Smooth muscle cell (in vitro differentiated cells): ENCODE measurements around the gene CSTB. TPM values are rescaled to one million over a fixed set of nuclear protein-coding genes. Genes with fewer than 3 reads are reported as not detected.

ENCODE experiments used
- DNase-seq: peaks from one replicate; lab custom pipeline; 2025; ENCODE audit not compliant: unreplicated experiment; lab: John Stamatoyannopoulos, UW
- H2AFZ ChIP-seq: fragments of 200-600 bp; sonication (generic); 2 replicates; pipeline ENCODE4 v1.6.0; 2016; ENCODE audit warnings: antibody characterized with exemption, low read depth, mild to moderate bottlenecking
- H3F3A ChIP-seq: fragments of 200-600 bp; sonication (generic); 2 replicates; pipeline ENCODE4 v1.6.0; 2017; ENCODE audit warnings: antibody characterized with exemption, low read depth
- H3K27ac ChIP-seq: fragments of 200-600 bp; sonication (generic); 2 replicates; pipeline ENCODE4 v1.5.1; 2016; ENCODE audit warnings: low read depth, mild to moderate bottlenecking
- H3K27me3 ChIP-seq: fragments of 200-600 bp; sonication (generic); 2 replicates; pipeline ENCODE4 v1.6.1; 2016; ENCODE audit warnings: low read depth, mild to moderate bottlenecking
- H3K36me3 ChIP-seq: fragments of 200-600 bp; sonication (generic); 2 replicates; pipeline ENCODE4 v1.5.1; 2016; ENCODE audit warnings: low read depth
- H3K4me1 ChIP-seq: fragments of 200-600 bp; sonication (generic); 2 replicates; pipeline ENCODE4 v1.5.1; 2016; ENCODE audit warnings: low read depth
- H3K4me2 ChIP-seq: fragments of 200-600 bp; sonication (generic); 2 replicates; pipeline ENCODE4 v1.6.0; 2016; ENCODE audit warnings: mild to moderate bottlenecking
- H3K4me3 ChIP-seq: fragments of 200-600 bp; sonication (generic); 2 replicates; pipeline ENCODE4 v1.5.1; 2016; ENCODE audit warnings: mild to moderate bottlenecking
- H3K79me2 ChIP-seq: fragments of 200-600 bp; sonication (generic); 2 replicates; pipeline ENCODE4 v1.6.0; 2016; ENCODE audit warnings: low read depth, mild to moderate bottlenecking
- H3K9ac ChIP-seq: fragments of 200-600 bp; sonication (generic); 2 replicates; pipeline ENCODE4 v1.6.0; 2016; ENCODE audit warnings: low read depth
- H3K9me3 ChIP-seq: fragments of 200-600 bp; sonication (generic); replicated peaks from 2 replicates; pipeline ENCODE4 v1.5.1; 2016; ENCODE audit warnings: low read depth
- H4K20me1 ChIP-seq: fragments of 200-600 bp; sonication (generic); 2 replicates; pipeline ENCODE4 v1.6.0; 2016; ENCODE audit warnings: low read depth
- CTCF ChIP-seq: fragments of 200-600 bp; sonication (generic); IDR thresholded peaks from 2 replicates; pipeline ENCODE4 v1.5.1; 2017; ENCODE audit warnings: borderline replicate concordance, mild to moderate bottlenecking, antibody characterized with exemption; ENCODE audit not compliant: insufficient read depth, poor library complexity, severe bottlenecking
- WGBS: methylation state at CpG from one replicate; pipeline ENCODE4 v1.1.7; 2016; ENCODE audit warnings: low lambda C conversion rate; 5-methylcytosine and 5-hydroxymethylcytosine counted together
- polyA plus RNA-seq: library from polyadenylated mRNA; unstranded; fragments of >200 nt; fragmentation: Nextera tagmentation; extraction: Ambion mirVana; gene quantifications from 2 replicates; pipeline ENCODE4 v1.2.1, GENCODE V29; 2016
- small RNA-seq: library from RNA; depleted of rRNA; stranded (forward); fragments of <200 nt; gene quantifications from one replicate; pipeline ENCODE3, GENCODE V24; 2014
- total RNA-seq: library from RNA; depleted of rRNA; stranded (reverse); fragments of >200 nt; gene quantifications from 2 replicates; pipeline ENCODE4 v1.2.3, GENCODE V29; 2014

The CSTB gene
- total and polyA plus RNA-seq, 2 experiments from 2014 or later, result 29.9 to 74.0 TPM

- Histone ChIP-seq H3F3A (peaks cover 26% of the 10 kb centered on the region), H3K9ac (peak overlapping the region; percentile 87), H3K36me3 (no peaks in the 10 kb centered on the region), H3K27ac (peak overlapping the region; percentile 99), H3K9me3 (no peaks in the 10 kb centered on the region), H3K79me2 (peaks cover 67% of the 10 kb centered on the region), H3K4me1 (peaks cover 19% of the 10 kb centered on the region), H4K20me1 (peaks cover 84% of the 10 kb centered on the region), H3K4me2 (peak overlapping the region; percentile 72), H3K27me3 (no peaks in the 10 kb centered on the region), H3K4me3 (peak overlapping the region; percentile 63), H2AFZ (no peak overlapping the region)
- peak; percentile 14 for TF ChIP-seq CTCF
- WGBS, result 66% methylated on average over 10 of the region's 10 CpGs
- no peak for DNase-seq
Measured at GRCh38 chr21:43727519-43728153, 48.5 kb downstream of the CSTB start.

- peak overlapping the region; percentile 99 for H3K27ac ChIP-seq
- no peak overlapping the region for H2AFZ ChIP-seq
- peak overlapping the region; percentile 87 for H3K9ac ChIP-seq
- peaks cover 26% of the 10 kb centered on the region for H3F3A ChIP-seq
- no peaks in the 10 kb centered on the region for H3K36me3 ChIP-seq
- H3K79me2 ChIP-seq, result peaks cover 67% of the 10 kb centered on the region
- no peaks in the 10 kb centered on the region for H3K9me3 ChIP-seq
- no peak overlapping the region for H3K4me3 ChIP-seq
- no peak for TF ChIP-seq CTCF
- H3K4me2 ChIP-seq, result peak overlapping the region; percentile 72
- peaks cover 84% of the 10 kb centered on the region for H4K20me1 ChIP-seq
- WGBS, result 61% methylated on average over 21 of the region's 21 CpGs
- no peak for DNase-seq
- peaks cover 19% of the 10 kb centered on the region for H3K4me1 ChIP-seq
- H3K27me3 ChIP-seq, result no peaks in the 10 kb centered on the region
Measured at GRCh38 chr21:43726686-43727518, 49.2 kb downstream of the CSTB start.

Small RNAs within 50 kb of the gene (small RNA-seq; reads per million reads assigned to genes)
- gene AP001052.1, result not detected

Other genes starting within 250 kb of the CSTB start
- 1.9 and 3.4 TPM in 2 replicates for gene HSF2BP, start 116.8 kb downstream of the CSTB start, total RNA-seq
- gene HSF2BP, start 116.8 kb downstream of the CSTB start, polyA plus RNA-seq, result 0.97 and 1.6 TPM in 2 replicates
- 19.3 and 24.7 TPM in 2 replicates for gene RRP1B, start 116.7 kb downstream of the CSTB start, total RNA-seq
- 10.6 and 17.6 TPM in 2 replicates for gene RRP1B, start 116.7 kb downstream of the CSTB start, polyA plus RNA-seq
- 84.3 and 92.6 TPM in 2 replicates for gene PDXK, start 57.2 kb downstream of the CSTB start, total RNA-seq
- gene PDXK, start 57.2 kb downstream of the CSTB start, polyA plus RNA-seq, result 184 and 194 TPM in 2 replicates
- gene RRP1, start 13.3 kb upstream of the CSTB start, total RNA-seq, result 8.7 and 11.3 TPM in 2 replicates
- 17.5 and 23.7 TPM in 2 replicates for gene RRP1, start 13.3 kb upstream of the CSTB start, polyA plus RNA-seq
- gene AGPAT3, start 88.9 kb upstream of the CSTB start, total RNA-seq, result 12.1 and 17.2 TPM in 2 replicates
- gene AGPAT3, start 88.9 kb upstream of the CSTB start, polyA plus RNA-seq, result 10.9 and 17.4 TPM in 2 replicates
- 16.9 and 24.6 TPM in 2 replicates for gene TRAPPC10, start 236.0 kb upstream of the CSTB start, total RNA-seq
- gene TRAPPC10, start 236.0 kb upstream of the CSTB start, polyA plus RNA-seq, result 7.9 and 12.3 TPM in 2 replicates